Thymus (tissue), 11 donors: ENCODE measurements around the gene GBE1. TPM values are rescaled to one million over a fixed set of nuclear protein-coding genes. Genes with fewer than 3 reads are reported as not detected.
"Not testable (repeated sequence)": the region's sequence is repeated elsewhere in the genome, so short reads cannot be mapped to it uniquely, and the experiment has no call there.

ENCODE experiments used
- DNase-seq, 9 donors: peaks; one replicate each; pipeline ENCODE4 v3.0.0-alpha.2; 2013; ENCODE audit warnings: low spot score in 9 of 9, low read depth in 6 of 9, missing footprints in 1 of 9
- H3K27ac ChIP-seq, 2 donors: one replicate each; pipeline ENCODE4 v1.5.1; 2013; ENCODE audit warnings: control low read depth in 1 of 2, low read depth in 1 of 2, low read length in 1 of 2, mild to moderate bottlenecking in 1 of 2, moderate library complexity in 1 of 2
- H3K27me3 ChIP-seq, 2 donors: one replicate each; pipeline ENCODE4 v1.5.1; 2013; ENCODE audit warnings: low read length in 1 of 2; ENCODE audit not compliant: control insufficient read depth in 2 of 2, insufficient read depth in 1 of 2
- H3K36me3 ChIP-seq, 2 donors: one replicate each; pipeline ENCODE4 v1.5.1; 2013; ENCODE audit warnings: low read length in 1 of 2, mild to moderate bottlenecking in 1 of 2, moderate library complexity in 1 of 2; ENCODE audit not compliant: control insufficient read depth in 2 of 2, insufficient read depth in 2 of 2
- H3K4me1 ChIP-seq, 2 donors: one replicate each; pipeline ENCODE4 v1.5.1; 2013; ENCODE audit warnings: low read length in 2 of 2; ENCODE audit not compliant: control insufficient read depth in 2 of 2, insufficient read depth in 2 of 2
- H3K4me3 ChIP-seq, 2 donors: one replicate each; pipeline ENCODE4 v1.5.1; 2013; ENCODE audit warnings: low read length in 2 of 2, control low read depth in 1 of 2, mild to moderate bottlenecking in 1 of 2
- H3K9me3 ChIP-seq, 2 donors: one replicate each; pipeline ENCODE4 v1.5.1; 2013; ENCODE audit warnings: low read length in 1 of 2, mild to moderate bottlenecking in 1 of 2; ENCODE audit not compliant: control insufficient read depth in 2 of 2, insufficient read depth in 1 of 2
- WGBS: extraction: QIAGEN DNeasy Blood & Tissue Kit; methylation state at CpG from one replicate; pipeline ENCODE4 v1.1.7; 2013; 5-methylcytosine and 5-hydroxymethylcytosine counted together
- polyA plus RNA-seq: library from polyadenylated mRNA; stranded (reverse); fragments of 200-250 nt; gene quantifications from one replicate; pipeline ENCODE4 v1.2.3, GENCODE V29; 2013
- total RNA-seq: library from RNA; stranded (reverse); fragments of 120-200 nt; gene quantifications from one replicate; pipeline ENCODE4 v1.2.4, GENCODE V29; 2013
- donor health status: healthy.

Gene GBE1
- total and polyA plus RNA-seq, 2 donors: 14.1 to 14.7 TPM

- Histone ChIP-seq H3K4me3 (no peak overlapping the region), H3K4me1 (no peaks in the 10 kb centered on the region), H3K9me3 (no peaks in the 10 kb centered on the region), H3K27ac (no peak overlapping the region), H3K36me3 (no peaks in the 10 kb centered on the region), H3K27me3 (no peaks in the 10 kb centered on the region)
- DNase-seq: no peak
- WGBS: 95% methylated on average over 6 of the region's 6 CpGs
These were observed 264.9 kb downstream of the GBE1 start for GRCh38 chr3:81496407-81497104.

- not testable (repeated sequence) for H3K27ac ChIP-seq
These were observed 269.0 kb downstream of the GBE1 start for GRCh38 chr3:81492471-81492870.

GRCh38 chr3:81492040-81492439 lies 269.4 kb downstream of the GBE1 start:
- DNase-seq: no peak
- Histone ChIP-seq H3K36me3 (no peaks in the 10 kb centered on the region), H3K27me3 (no peaks in the 10 kb centered on the region), H3K4me1 (no peaks in the 10 kb centered on the region), H3K4me3 (no peak overlapping the region), H3K9me3 (no peaks in the 10 kb centered on the region), H3K27ac (no peak overlapping the region)
- WGBS: 91% methylated on average over 4 of the region's 4 CpGs

More at GRCh38 chr3:81492471-81492870, 269.0 kb downstream of the GBE1 start:
- not testable (repeated sequence) for DNase-seq, H3K27me3 ChIP-seq, H3K4me3 ChIP-seq, H3K9me3 ChIP-seq, H3K36me3 ChIP-seq, H3K4me1 ChIP-seq
- 98% methylated on average over 1 of the region's 1 CpG for WGBS

- H3K4me1 ChIP-seq: no peaks in the 10 kb centered on the region
- no peaks in the 10 kb centered on the region for H3K27me3 ChIP-seq
- H3K36me3 ChIP-seq: no peaks in the 10 kb centered on the region
- H3K9me3 ChIP-seq: no peaks in the 10 kb centered on the region
- 56% methylated on average over 7 of the region's 7 CpGs for WGBS
- no peak overlapping the region for H3K27ac ChIP-seq
- peak; percentile 32 to 84 (median 78) for DNase-seq
- no peak overlapping the region for H3K4me3 ChIP-seq
These were observed 270.7 kb downstream of the GBE1 start for GRCh38 chr3:81490541-81491288.

- 79% methylated on average over 5 of the region's 5 CpGs for WGBS
- peak in 1 of 9 donors; percentile 10 for DNase-seq
- no peaks in the 10 kb centered on the region for H3K9me3 ChIP-seq
These were observed 276.0 kb downstream of the GBE1 start for GRCh38 chr3:81485444-81485865.

GRCh38 chr3:81484520-81484919 lies 276.9 kb downstream of the GBE1 start:
- Histone ChIP-seq H3K27me3 (no peaks in the 10 kb centered on the region), H3K27ac (no peak overlapping the region), H3K4me3 (no peak overlapping the region), H3K9me3 (no peaks in the 10 kb centered on the region), H3K36me3 (no peaks in the 10 kb centered on the region), H3K4me1 (no peaks in the 10 kb centered on the region)
- DNase-seq: no peak
- WGBS: 93% methylated on average over 5 of the region's 5 CpGs

More at GRCh38 chr3:81485444-81485865, 276.0 kb downstream of the GBE1 start:
- Histone ChIP-seq H3K4me1 (no peaks in the 10 kb centered on the region), H3K27me3 (no peaks in the 10 kb centered on the region), H3K36me3 (no peaks in the 10 kb centered on the region), H3K4me3 (no peak overlapping the region), H3K27ac (no peak overlapping the region)

GRCh38 chr3:81483046-81483445 lies 278.4 kb downstream of the GBE1 start:
- no peak for DNase-seq
- no peak overlapping the region for H3K27ac ChIP-seq
- WGBS: 97% methylated on average over 3 of the region's 3 CpGs
- no peak overlapping the region for H3K4me3 ChIP-seq
- no peaks in the 10 kb centered on the region for H3K36me3 ChIP-seq
- H3K9me3 ChIP-seq: no peaks in the 10 kb centered on the region
- no peaks in the 10 kb centered on the region for H3K27me3 ChIP-seq
- no peaks in the 10 kb centered on the region for H3K4me1 ChIP-seq

- H3K9me3 ChIP-seq: no peaks in the 10 kb centered on the region
- H3K36me3 ChIP-seq: no peaks in the 10 kb centered on the region
- no peaks in the 10 kb centered on the region for H3K27me3 ChIP-seq
- no peak overlapping the region for H3K27ac ChIP-seq
- no peak overlapping the region for H3K4me3 ChIP-seq
- WGBS: 90% methylated on average over 2 of the region's 2 CpGs
- no peaks in the 10 kb centered on the region for H3K4me1 ChIP-seq
- no peak for DNase-seq
These were observed 283.7 kb downstream of the GBE1 start for GRCh38 chr3:81477740-81478139.

- Histone ChIP-seq H3K27me3 (no peaks in the 10 kb centered on the region), H3K36me3 (no peaks in the 10 kb centered on the region), H3K4me3 (no peak overlapping the region), H3K4me1 (no peaks in the 10 kb centered on the region), H3K27ac (no peak overlapping the region), H3K9me3 (no peaks in the 10 kb centered on the region)
- no peak for DNase-seq
- 48% methylated on average over 4 of the region's 4 CpGs for WGBS
These were observed 284.8 kb downstream of the GBE1 start for GRCh38 chr3:81476692-81477091.
